Nephron (organoid): ENCODE measurements around the gene U2AF2.

Source experiments
- H3K27ac Mint-ChIP-seq, 3 experiments: 2 replicates each; pipeline ENCODE4 v1.8.0; 2020; ENCODE audit warnings: mixed read lengths in 3 of 3, mild to moderate bottlenecking in 2 of 3, moderate library complexity in 1 of 3
- H3K27me3 Mint-ChIP-seq: 2 replicates; pipeline ENCODE4 v1.8.0; 2021; ENCODE audit warnings: low read depth, mild to moderate bottlenecking, moderate library complexity, mixed read lengths
- H3K36me3 Mint-ChIP-seq: 2 replicates; pipeline ENCODE4 v1.8.0; 2020; ENCODE audit warnings: low read depth, mixed read lengths
- H3K4me1 Mint-ChIP-seq: 2 replicates; pipeline ENCODE4 v1.8.0; 2020; ENCODE audit warnings: mixed read lengths
- H3K4me3 Mint-ChIP-seq, 3 experiments: 2 replicates each; pipeline ENCODE4 v1.8.0; 2020; ENCODE audit warnings: mild to moderate bottlenecking in 3 of 3, mixed read lengths in 3 of 3, moderate library complexity in 2 of 3
- H3K9me3 Mint-ChIP-seq: 2 replicates; pipeline ENCODE4 v1.8.0; 2020; ENCODE audit warnings: mixed read lengths
- CTCF ChIP-seq, 3 experiments: fragments of 200-600 bp; sonication (generic); IDR thresholded peaks; one replicate each; pipeline ENCODE4 v1.5.0; 2021; ENCODE audit warnings: antibody characterized with exemption in 3 of 3; ENCODE audit not compliant: unreplicated experiment in 3 of 3

The U2AF2 gene

GRCh38 chr19:55703790-55704215, 49.0 kb downstream of the U2AF2 start:
- no peak overlapping the region for H3K4me3 Mint-ChIP-seq

GRCh38 chr19:55704494-55705245, 49.8 kb downstream of the U2AF2 start:
- H3K36me3 Mint-ChIP-seq: peaks cover 49% of the 10 kb centered on the region
- H3K4me3 Mint-ChIP-seq: no peak overlapping the region
- no peaks in the 10 kb centered on the region for H3K4me1 Mint-ChIP-seq
- no peak for TF ChIP-seq CTCF (IDR thresholded peaks at IDR 0.05; ENCODE audit: unreplicated experiment in 3 of 3)
- H3K27me3 Mint-ChIP-seq: peaks cover 3% of the 10 kb centered on the region
- peaks cover 7% of the 10 kb centered on the region for H3K9me3 Mint-ChIP-seq
- peak overlapping the region in 1 of 3 experiments; percentile 14 for H3K27ac Mint-ChIP-seq

More at GRCh38 chr19:55703790-55704215, 49.0 kb downstream of the U2AF2 start:
- H3K9me3 Mint-ChIP-seq: peaks cover 7% of the 10 kb centered on the region
- H3K27me3 Mint-ChIP-seq: peaks cover 3% of the 10 kb centered on the region
- peaks cover 56% of the 10 kb centered on the region for H3K36me3 Mint-ChIP-seq
- H3K27ac Mint-ChIP-seq: peak overlapping the region in 1 of 3 experiments; percentile 14
- TF ChIP-seq CTCF (IDR thresholded peaks at IDR 0.05; ENCODE audit: unreplicated experiment in 3 of 3): peak; percentile 29 to 46 (median 30)
- no peaks in the 10 kb centered on the region for H3K4me1 Mint-ChIP-seq

GRCh38 chr19:55705972-55706371, 51.1 kb downstream of the U2AF2 start:
- TF ChIP-seq CTCF (IDR thresholded peaks at IDR 0.05; ENCODE audit: unreplicated experiment in 3 of 3): no peak
- Mint-ChIP-seq H3K27me3 (peaks cover 3% of the 10 kb centered on the region), H3K36me3 (peaks cover 41% of the 10 kb centered on the region), H3K9me3 (peaks cover 10% of the 10 kb centered on the region), H3K27ac (no peak overlapping the region), H3K4me1 (no peaks in the 10 kb centered on the region), H3K4me3 (no peak overlapping the region)

- Mint-ChIP-seq H3K4me1 (no peaks in the 10 kb centered on the region), H3K27me3 (peaks cover 3% of the 10 kb centered on the region), H3K27ac (no peak overlapping the region), H3K36me3 (peaks cover 7% of the 10 kb centered on the region), H3K4me3 (no peak overlapping the region), H3K9me3 (peaks cover 32% of the 10 kb centered on the region)
- no peak for TF ChIP-seq CTCF (IDR thresholded peaks at IDR 0.05; ENCODE audit: unreplicated experiment in 3 of 3)
Observed at GRCh38 chr19:55711719-55712118, 56.9 kb downstream of the U2AF2 start.

GRCh38 chr19:55712804-55713631, 58.2 kb downstream of the U2AF2 start:
- Mint-ChIP-seq H3K9me3 (peaks cover 38% of the 10 kb centered on the region), H3K4me3 (no peak overlapping the region), H3K4me1 (no peaks in the 10 kb centered on the region), H3K36me3 (peaks cover 7% of the 10 kb centered on the region), H3K27me3 (no peaks in the 10 kb centered on the region), H3K27ac (no peak overlapping the region)
- TF ChIP-seq CTCF (IDR thresholded peaks at IDR 0.05; ENCODE audit: unreplicated experiment in 3 of 3): no peak
